Gastrocnemius medialis (tissue), 4 donors: ENCODE measurements around the gene HSPB7. TPM values are rescaled to one million over a fixed set of nuclear protein-coding genes. Genes with fewer than 3 reads are reported as not detected.

ENCODE experiments used
- ATAC-seq, 2 donors: fragments of 150-250 bp; one replicate each; pipeline ENCODE4 v1.9.1; 2016
- DNase-seq, 2 donors: peaks; one replicate each; pipeline ENCODE4 v3.0.0-alpha.2; 2019
- H3K27ac ChIP-seq, 4 donors: fragments of 200-600 bp; sonication (generic); 1 replicate in 1 of 4; 2 replicates in 3 of 4; pipeline ENCODE4 v1.5.1; 2016 to 2018; ENCODE audit warnings: mild to moderate bottlenecking in 2 of 4, moderate library complexity in 1 of 4
- H3K27me3 ChIP-seq, 3 donors: fragments of 200-600 bp; sonication (generic) in 2 of 3; 1 replicate in 1 of 3; 2 replicates in 2 of 3; pipeline versions ENCODE4 v1.5.1 to v1.6.0; 2016 to 2019; ENCODE audit warnings: mild to moderate bottlenecking in 1 of 3, moderate library complexity in 1 of 3
- H3K36me3 ChIP-seq, 2 donors: fragments of 200-600 bp; sonication (generic) in 1 of 2; one replicate each; pipeline ENCODE4 v1.5.1; 2017 to 2018
- H3K4me1 ChIP-seq, 2 donors: fragments of 200-600 bp; sonication (generic) in 1 of 2; one replicate each; pipeline ENCODE4 v1.5.1; 2016 to 2017; ENCODE audit warnings: mild to moderate bottlenecking in 2 of 2
- H3K4me3 ChIP-seq, 4 donors: fragments of 200-600 bp; sonication (generic) in 3 of 4; 1 replicate in 1 of 4; 2 replicates in 3 of 4; pipeline ENCODE4 v1.5.1; 2016 to 2019; ENCODE audit warnings: mild to moderate bottlenecking in 2 of 4
- H3K9me3 ChIP-seq, 3 donors: fragments of 200-600 bp; sonication (generic) in 2 of 3; 1 replicate in 1 of 3; 2 replicates in 2 of 3; pipeline ENCODE4 v1.5.1; 2016 to 2019
- POLR2A ChIP-seq, 2 donors: fragments of 450-650 bp; IDR thresholded peaks; one replicate each; pipeline ENCODE4 v1.6.1; 2017; ENCODE audit warnings: antibody characterized with exemption in 2 of 2, mild to moderate bottlenecking in 2 of 2, moderate library complexity in 2 of 2
- in situ Hi-C, 4 donors: fragments of 200-750 bp; cut with MboI; loops; one replicate each; pipeline versions ENCODE4 v1.15.0 to v1.8.0; 2017; ENCODE audit warnings: low sequenced_read_pairs in 4 of 4
- intact Hi-C: fragments of 100-400 bp; cut with DNase I; formaldehyde crosslinking; loops from one replicate; pipeline ENCODE4 v1.15.1; 2023; ENCODE audit warnings: low total_unique reads
- total RNA-seq, 4 donors: library from RNA; depleted of rRNA; stranded (reverse); fragments of >200 nt; gene quantifications; one replicate each; pipeline versions ENCODE4 v1.1.0 to v1.2.3, GENCODE V29; 2016
- TF ChIP-seq, protein P1 (sequence below), 5 experiments: fragments of 450-650 bp in 3 of 5; fragments of 200-600 bp in 2 of 5; sonication (generic) in 2 of 5; IDR thresholded peaks in 4 of 5; conservative IDR thresholded peaks in 1 of 5; 1 replicate in 4 of 5; 2 replicates in 1 of 5; pipeline ENCODE4 v1.5.1; 2016 to 2019; ENCODE audit warnings: antibody characterized with exemption in 5 of 5, mild to moderate bottlenecking in 3 of 5, moderate library complexity in 3 of 5

HSPB7 gene
- total RNA-seq, 4 donors from 2014 or later: 355 to 1,466 (median 716) TPM

DNA sequence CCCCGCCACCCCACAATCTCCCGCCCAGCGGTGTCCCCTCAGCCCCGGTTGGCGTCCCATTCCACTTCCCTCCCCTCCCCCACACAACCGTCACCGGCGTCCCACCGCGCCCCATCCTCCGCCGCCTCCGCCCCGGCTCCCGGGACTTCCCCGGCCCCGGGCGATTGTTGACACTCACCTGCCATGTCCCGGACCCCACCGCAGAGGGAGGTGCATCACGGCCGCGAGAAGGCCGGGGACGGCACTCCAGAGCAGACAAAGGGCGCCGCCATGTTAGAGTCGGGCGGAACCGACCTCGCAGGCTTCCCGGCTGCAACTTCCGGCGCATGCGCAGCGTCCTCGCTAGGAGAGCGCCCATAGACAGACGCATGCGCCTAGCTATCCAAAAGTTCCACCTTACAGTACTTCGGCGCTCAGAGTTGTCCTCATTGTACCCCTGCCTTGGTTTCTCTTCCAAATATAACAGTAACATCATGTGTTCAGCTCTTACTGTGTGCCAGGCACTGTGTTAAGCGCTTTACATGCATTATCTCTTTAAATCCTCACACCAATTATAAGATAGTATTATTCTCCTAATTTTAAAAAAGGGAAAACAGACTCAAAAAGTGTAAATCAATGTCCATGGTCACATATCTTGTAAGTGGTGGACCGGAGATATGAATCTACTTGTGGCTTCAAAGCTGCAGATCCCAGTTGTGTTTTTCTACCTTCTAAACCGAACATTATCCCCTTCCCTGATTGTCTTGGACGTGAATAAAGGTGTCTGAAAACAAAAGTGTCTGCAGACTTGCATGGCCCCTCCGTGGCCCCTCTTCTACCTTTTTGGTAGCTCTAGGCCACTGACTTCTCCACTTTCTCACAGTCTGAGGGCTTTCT is 41.8 kb downstream of the HSPB7 start, which contains the start of gene ZBTB17:
Gene ZBTB17, minus strand, starts transcription at position 297 of the 876 bp plus-strand sequence. CDS start 27,606 bp downstream, outside the sequence.
- Histone ChIP-seq H3K27ac (peak within 1 kb of the TSS; percentile 84 to 96 (median 88)), H3K4me1 (peaks cover 8 to 17% of the 10 kb centered on the region in 2 donors), H3K9me3 (no peaks in the 10 kb centered on the region), H3K36me3 (peaks cover 0 to 18% of the 10 kb centered on the region in 2 donors), H3K27me3 (no peaks in the 10 kb centered on the region), H3K4me3 (peak within 1 kb of the TSS; percentile 84 to 96 (median 88))
- in situ Hi-C loops: loop anchor here in 1 of 4 donors (25.0 kb wide), 1 partner anchor 164 kb away; the partner anchor contains the start of gene UQCRHL
- ATAC-seq (peak; percentile 98 to 100), DNase-seq (peak; percentile 85 to 90)
- intact Hi-C loops: loop anchor here (1.0 to 5.0 kb wide), 4 partner anchors 25 to 184 kb away; no protein-coding TSS in a partner anchor
- TF ChIP-seq, protein P1, sequence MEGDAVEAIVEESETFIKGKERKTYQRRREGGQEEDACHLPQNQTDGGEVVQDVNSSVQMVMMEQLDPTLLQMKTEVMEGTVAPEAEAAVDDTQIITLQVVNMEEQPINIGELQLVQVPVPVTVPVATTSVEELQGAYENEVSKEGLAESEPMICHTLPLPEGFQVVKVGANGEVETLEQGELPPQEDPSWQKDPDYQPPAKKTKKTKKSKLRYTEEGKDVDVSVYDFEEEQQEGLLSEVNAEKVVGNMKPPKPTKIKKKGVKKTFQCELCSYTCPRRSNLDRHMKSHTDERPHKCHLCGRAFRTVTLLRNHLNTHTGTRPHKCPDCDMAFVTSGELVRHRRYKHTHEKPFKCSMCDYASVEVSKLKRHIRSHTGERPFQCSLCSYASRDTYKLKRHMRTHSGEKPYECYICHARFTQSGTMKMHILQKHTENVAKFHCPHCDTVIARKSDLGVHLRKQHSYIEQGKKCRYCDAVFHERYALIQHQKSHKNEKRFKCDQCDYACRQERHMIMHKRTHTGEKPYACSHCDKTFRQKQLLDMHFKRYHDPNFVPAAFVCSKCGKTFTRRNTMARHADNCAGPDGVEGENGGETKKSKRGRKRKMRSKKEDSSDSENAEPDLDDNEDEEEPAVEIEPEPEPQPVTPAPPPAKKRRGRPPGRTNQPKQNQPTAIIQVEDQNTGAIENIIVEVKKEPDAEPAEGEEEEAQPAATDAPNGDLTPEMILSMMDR (IDR thresholded peaks at IDR 0.05 in 4 of 5, conservative IDR thresholded peaks at IDR 0.05 in 1 of 5): no peak
- TF ChIP-seq POLR2A (IDR thresholded peaks at IDR 0.05): peak; percentile 70 to 80

- ATAC-seq (peak; percentile 16 to 34), DNase-seq (no peak)
- Histone ChIP-seq H3K4me1 (peaks cover 8 to 17% of the 10 kb centered on the region in 2 donors), H3K36me3 (peaks cover 0 to 18% of the 10 kb centered on the region in 2 donors), H3K9me3 (no peaks in the 10 kb centered on the region), H3K4me3 (peak overlapping the region; percentile 84 to 96 (median 88)), H3K27me3 (no peaks in the 10 kb centered on the region), H3K27ac (peak overlapping the region; percentile 84 to 96 (median 88))
- no peak for TF ChIP-seq POLR2A (IDR thresholded peaks at IDR 0.05)
- TF ChIP-seq, protein P1 (IDR thresholded peaks at IDR 0.05 in 4 of 5, conservative IDR thresholded peaks at IDR 0.05 in 1 of 5): no peak
- in situ Hi-C loops: loop anchor here in 1 of 4 donors (25.0 kb wide), 1 partner anchor 163 kb away; the partner anchor contains the start of gene UQCRHL
- intact Hi-C loops: loop anchor here (1.0 to 5.0 kb wide), 4 partner anchors 25 to 183 kb away; no protein-coding TSS in a partner anchor
Measured at GRCh38 chr1:15975358-15975804, 42.5 kb downstream of the HSPB7 start.

DNA sequence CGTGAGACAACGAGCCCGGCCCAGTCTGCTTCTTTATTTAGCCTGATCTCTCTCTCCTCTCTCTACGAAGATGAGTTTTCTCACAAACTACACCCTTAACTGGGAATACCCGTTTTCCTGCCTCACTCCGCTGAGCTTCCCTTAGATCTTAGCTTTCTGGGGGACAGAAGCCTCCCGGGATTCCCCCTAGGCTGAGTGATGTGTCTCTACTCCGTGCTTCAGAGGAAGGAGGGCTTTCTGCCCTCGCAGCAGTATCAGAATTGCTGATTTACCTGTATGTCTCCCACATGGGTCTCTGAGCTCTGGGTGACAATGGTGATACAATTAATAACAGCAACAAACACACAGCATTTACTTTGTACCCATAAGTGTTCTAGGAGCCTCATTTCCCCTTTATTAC is 43.0 kb downstream of the HSPB7 start:
- ATAC-seq (no peak), DNase-seq (no peak)
- Histone ChIP-seq H3K4me3 (peak overlapping the region; percentile 84 to 96 (median 88)), H3K4me1 (peaks cover 8 to 17% of the 10 kb centered on the region in 2 donors), H3K27ac (peak overlapping the region in 3 of 4 donors; percentile 86 to 96 (median 91)), H3K27me3 (no peaks in the 10 kb centered on the region), H3K36me3 (peaks cover 0 to 18% of the 10 kb centered on the region in 2 donors), H3K9me3 (no peaks in the 10 kb centered on the region)
- no peak for TF ChIP-seq POLR2A (IDR thresholded peaks at IDR 0.05)
- TF ChIP-seq, protein P1 (IDR thresholded peaks at IDR 0.05 in 4 of 5, conservative IDR thresholded peaks at IDR 0.05 in 1 of 5): no peak
- intact Hi-C loops: loop anchor here (1.0 to 5.0 kb wide), 4 partner anchors 24 to 183 kb away; no protein-coding TSS in a partner anchor
- in situ Hi-C loops: loop anchor here in 2 of 4 donors (25.0 kb wide), 1 partner anchor 163 kb away; the partner anchor contains the start of gene UQCRHL (in 2 of the 2)

DNA sequence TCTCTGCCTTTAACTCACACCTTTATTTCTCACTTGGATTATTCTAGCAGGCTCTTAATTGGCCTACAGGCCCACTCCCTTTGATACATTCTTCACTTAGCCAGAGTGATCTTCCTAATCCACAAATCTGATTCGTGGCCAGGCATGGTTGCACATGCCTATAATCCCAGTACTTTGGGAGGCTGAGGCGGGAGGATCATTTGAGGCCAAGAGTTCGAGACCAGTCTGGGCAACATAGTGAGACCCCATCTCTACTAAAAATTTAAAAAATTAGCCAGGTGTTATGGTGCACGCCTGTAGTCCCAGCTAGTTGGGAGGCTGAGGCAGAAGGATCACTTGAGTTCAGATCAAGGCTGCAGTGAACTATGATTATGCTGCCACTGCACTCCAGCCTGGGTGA is 44.1 kb downstream of the HSPB7 start:
- Histone ChIP-seq H3K4me1 (peaks cover 8 to 17% of the 10 kb centered on the region in 2 donors), H3K36me3 (peaks cover 0 to 18% of the 10 kb centered on the region in 2 donors), H3K9me3 (no peaks in the 10 kb centered on the region), H3K27ac (no peak overlapping the region), H3K27me3 (no peaks in the 10 kb centered on the region), H3K4me3 (no peak overlapping the region)
- in situ Hi-C loops: loop anchor here in 1 of 4 donors (25.0 kb wide), 1 partner anchor 161 kb away; the partner anchor contains the start of gene UQCRHL
- intact Hi-C loops: loop anchor here (2.0 kb wide), 1 partner anchor 23 kb away; no protein-coding TSS in a partner anchor
- ATAC-seq: no peak
- TF ChIP-seq, protein P1 (IDR thresholded peaks at IDR 0.05 in 4 of 5, conservative IDR thresholded peaks at IDR 0.05 in 1 of 5): no peak
- TF ChIP-seq POLR2A (IDR thresholded peaks at IDR 0.05): no peak
- no peak for DNase-seq
